ENCODE data around the gene POLL.

GRCh38 chr10:101629837-101630632 lies 42.0 kb upstream of the POLL start:
- TF ChIP-seq CTCF (conservative IDR thresholded peaks at IDR 0.05): no peak
- no peak for TF ChIP-seq EZH2 (IDR thresholded peaks at IDR 0.05; ENCODE audit: low read depth)

Data from PC-9 (cell line).